C4-2B (cell line): ENCODE measurements around the gene DMRTB1.

Experiments used
- CTCF ChIP-seq: fragments of 450-650 bp; conservative IDR thresholded peaks from 2 replicates; pipeline ENCODE4 v1.5.1; 2017; ENCODE audit warnings: mild to moderate bottlenecking
- ZFX ChIP-seq: fragments of 450-650 bp; IDR thresholded peaks from 2 replicates; pipeline ENCODE4 v1.6.1; 2017

- no peak for TF ChIP-seq CTCF
- no peak for TF ChIP-seq ZFX
Measured at GRCh38 chr1:53440633-53441032, 18.6 kb upstream of the DMRTB1 start.
